Stimulated activated CD4-positive, alpha-beta T cell treated with anti-CD3 and anti-CD28 coated beads, Interleukin-12 subunit alpha, Interleukin-12 subunit beta, amount 100 ng/mL, for 4 hours (primary cell): Measurements from ENCODE around the gene DENND5B.
"Not testable (repeated sequence)": the region's sequence is repeated elsewhere in the genome, so short reads cannot be mapped to it uniquely, and the experiment has no call there.

ENCODE experiments used
- DNase-seq: peaks from one replicate; pipeline ENCODE4 v3.0.0-alpha.2; 2020

DENND5B gene

GRCh38 chr12:31589904-31590641 is 863 bp downstream of the DENND5B start:
- DNase-seq = peak; percentile 13

GRCh38 chr12:31589598-31589903 is 1.4 kb downstream of the DENND5B start:
- DNase-seq = no peak

- no peak for DNase-seq
These were observed 2.0 kb downstream of the DENND5B start for GRCh38 chr12:31588976-31589375.

- no peak for DNase-seq
These were observed 4.2 kb downstream of the DENND5B start for GRCh38 chr12:31586728-31587127.

GRCh38 chr12:31585895-31586294 is 5.0 kb downstream of the DENND5B start:
- no peak for DNase-seq

- DNase-seq = no peak
These were observed 5.7 kb downstream of the DENND5B start for GRCh38 chr12:31585271-31585670.

- DNase-seq = no peak
These were observed 6.2 kb downstream of the DENND5B start for GRCh38 chr12:31584782-31585181.

GRCh38 chr12:31583878-31584277 is 7.1 kb downstream of the DENND5B start:
- no peak for DNase-seq

GRCh38 chr12:31582155-31582554 is 8.8 kb downstream of the DENND5B start:
- no peak for DNase-seq

- DNase-seq = no peak
These were observed 12.3 kb downstream of the DENND5B start for GRCh38 chr12:31578632-31579031.

- DNase-seq = no peak
These were observed 15.9 kb downstream of the DENND5B start for GRCh38 chr12:31574803-31575575.

- DNase-seq = not testable (repeated sequence)
These were observed 16.6 kb downstream of the DENND5B start for GRCh38 chr12:31574367-31574766.

- no peak for DNase-seq
These were observed 17.9 kb downstream of the DENND5B start for GRCh38 chr12:31572900-31573600.

GRCh38 chr12:31570880-31571279 is 20.1 kb downstream of the DENND5B start:
- DNase-seq = no peak

GRCh38 chr12:31569517-31569916 is 21.4 kb downstream of the DENND5B start:
- DNase-seq = not testable (repeated sequence)

GRCh38 chr12:31568498-31568897 is 22.4 kb downstream of the DENND5B start:
- no peak for DNase-seq

GRCh38 chr12:31567029-31567428 is 23.9 kb downstream of the DENND5B start:
- DNase-seq = no peak

- no peak for DNase-seq
These were observed 24.4 kb downstream of the DENND5B start for GRCh38 chr12:31566547-31566946.

- DNase-seq = no peak
These were observed 28.2 kb downstream of the DENND5B start for GRCh38 chr12:31562594-31563328.

- no peak for DNase-seq
These were observed 30.4 kb downstream of the DENND5B start for GRCh38 chr12:31560516-31560915.

- DNase-seq = no peak
These were observed 32.4 kb downstream of the DENND5B start for GRCh38 chr12:31558521-31558920.

GRCh38 chr12:31557707-31558106 is 33.2 kb downstream of the DENND5B start:
- no peak for DNase-seq

GRCh38 chr12:31555466-31555865 is 35.5 kb downstream of the DENND5B start:
- DNase-seq = not testable (repeated sequence)
